Measurements from ENCODE around the gene RAD50.

DNA sequence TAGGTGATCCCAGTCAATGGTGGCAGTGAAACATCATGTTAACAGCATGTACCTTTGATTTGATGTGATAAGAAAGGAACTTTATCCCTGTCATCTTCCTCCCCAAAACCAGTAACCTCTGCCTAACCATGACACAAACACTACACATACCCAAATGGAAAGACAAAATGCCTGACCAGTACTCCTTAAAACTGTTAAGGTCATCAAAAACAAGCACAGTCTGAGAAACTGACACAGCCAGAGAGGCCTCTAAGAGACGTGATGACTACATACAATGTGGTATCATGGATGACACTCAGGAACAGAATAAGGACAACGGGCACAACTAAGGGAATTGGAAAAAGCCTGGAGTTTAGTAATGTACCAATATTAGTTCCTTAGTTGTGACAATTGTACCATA, 9.5 kb upstream of the RAD50 start:
- TF ChIP-seq, protein P1, sequence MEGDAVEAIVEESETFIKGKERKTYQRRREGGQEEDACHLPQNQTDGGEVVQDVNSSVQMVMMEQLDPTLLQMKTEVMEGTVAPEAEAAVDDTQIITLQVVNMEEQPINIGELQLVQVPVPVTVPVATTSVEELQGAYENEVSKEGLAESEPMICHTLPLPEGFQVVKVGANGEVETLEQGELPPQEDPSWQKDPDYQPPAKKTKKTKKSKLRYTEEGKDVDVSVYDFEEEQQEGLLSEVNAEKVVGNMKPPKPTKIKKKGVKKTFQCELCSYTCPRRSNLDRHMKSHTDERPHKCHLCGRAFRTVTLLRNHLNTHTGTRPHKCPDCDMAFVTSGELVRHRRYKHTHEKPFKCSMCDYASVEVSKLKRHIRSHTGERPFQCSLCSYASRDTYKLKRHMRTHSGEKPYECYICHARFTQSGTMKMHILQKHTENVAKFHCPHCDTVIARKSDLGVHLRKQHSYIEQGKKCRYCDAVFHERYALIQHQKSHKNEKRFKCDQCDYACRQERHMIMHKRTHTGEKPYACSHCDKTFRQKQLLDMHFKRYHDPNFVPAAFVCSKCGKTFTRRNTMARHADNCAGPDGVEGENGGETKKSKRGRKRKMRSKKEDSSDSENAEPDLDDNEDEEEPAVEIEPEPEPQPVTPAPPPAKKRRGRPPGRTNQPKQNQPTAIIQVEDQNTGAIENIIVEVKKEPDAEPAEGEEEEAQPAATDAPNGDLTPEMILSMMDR (IDR thresholded peaks at IDR 0.05; ENCODE audit: insufficient read depth, low read length, poor library complexity, severe bottlenecking) = no peak
- no peak for TF ChIP-seq EZH2phosphoT487 (conservative IDR thresholded peaks at IDR 0.05; ENCODE audit: low read length)

All from SU-DHL-6 (cell line).